HUES48 (cell line): ENCODE measurements around the gene SETDB1.

Source experiments
- H3K27ac ChIP-seq: one replicate; pipeline ENCODE4 v1.7.0; 2013; ENCODE audit warnings: low read depth, low read length, inconsistent platforms
- H3K27me3 ChIP-seq: 2 replicates; pipeline ENCODE4 v1.6.1; 2013; ENCODE audit warnings: mild to moderate bottlenecking, low read length; ENCODE audit not compliant: control insufficient read depth, insufficient read depth
- H3K36me3 ChIP-seq: 2 replicates; pipeline ENCODE4 v1.6.1; 2013; ENCODE audit warnings: low read length; ENCODE audit not compliant: control insufficient read depth, insufficient read depth
- H3K4me1 ChIP-seq: 2 replicates; pipeline ENCODE4 v1.6.1; 2013; ENCODE audit warnings: mild to moderate bottlenecking, low read length; ENCODE audit not compliant: control insufficient read depth, insufficient read depth
- H3K4me3 ChIP-seq: 2 replicates; pipeline ENCODE4 v1.5.1; 2013; ENCODE audit warnings: mild to moderate bottlenecking, low read depth, low read length
- H3K9ac ChIP-seq: 2 replicates; pipeline ENCODE4 v1.6.1; 2013; ENCODE audit warnings: mild to moderate bottlenecking, low read depth, low read length, moderate library complexity
- H3K9me3 ChIP-seq: 2 replicates; pipeline ENCODE4 v1.6.1; 2013; ENCODE audit warnings: low read length; ENCODE audit not compliant: control insufficient read depth, insufficient read depth

SETDB1 gene

DNA sequence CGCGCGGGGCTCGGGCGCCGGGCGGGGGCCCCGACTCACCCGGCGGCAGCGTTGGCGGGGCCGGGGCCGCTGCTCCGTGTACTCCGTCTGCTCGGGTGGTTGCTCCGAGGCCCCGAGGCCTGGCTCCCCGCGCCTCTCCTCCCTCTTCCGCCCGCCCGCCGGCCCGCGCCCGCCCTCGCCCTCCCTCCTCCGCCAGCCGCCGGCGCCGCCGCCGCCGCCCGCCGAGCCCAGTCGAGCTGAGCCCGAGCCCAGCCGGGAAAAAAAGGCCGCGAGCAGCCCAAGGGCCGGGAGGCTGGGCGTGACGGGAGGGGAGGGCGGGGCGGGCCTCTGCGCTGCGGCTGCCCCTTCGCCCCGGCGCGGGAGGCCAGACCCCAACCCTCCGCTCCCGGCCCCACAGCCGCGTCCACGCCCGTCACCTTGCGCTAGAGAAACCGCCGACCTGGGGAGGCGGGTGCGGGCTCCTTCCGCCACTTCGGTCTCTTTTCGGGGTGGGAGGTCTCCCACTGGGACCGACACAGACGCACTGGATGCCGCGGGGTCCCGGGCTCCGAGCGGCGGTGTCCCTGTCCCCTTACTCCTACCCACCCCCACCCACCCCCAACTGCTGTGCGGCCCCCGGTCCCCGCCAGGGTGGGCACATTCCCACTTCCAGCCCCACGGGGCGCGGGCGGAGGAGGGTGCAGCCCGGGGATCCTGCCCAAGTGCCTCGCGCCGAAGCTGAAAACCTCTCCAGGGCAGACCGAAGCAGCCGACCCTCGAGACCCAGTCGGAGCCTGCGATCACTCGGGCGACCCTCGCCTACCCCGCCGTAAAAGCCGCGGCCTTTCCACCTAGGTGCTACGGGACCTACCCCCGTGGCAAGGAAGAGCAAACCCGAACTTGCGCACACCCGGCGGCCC is 48.7 kb downstream of the SETDB1 start, which contains the start of gene CERS2:
Gene CERS2, minus strand, starts transcription at position 256 of the 899 bp plus-strand sequence. CDS start 5,745 bp downstream, outside the sequence.
- H3K27ac ChIP-seq: peak within 1 kb of the TSS; percentile 77
- H3K27me3 ChIP-seq: no peaks in the 10 kb centered on the region
- no peaks in the 10 kb centered on the region for H3K36me3 ChIP-seq
- no peaks in the 10 kb centered on the region for H3K9me3 ChIP-seq
- H3K9ac ChIP-seq: peak within 1 kb of the TSS; percentile 70
- peaks cover 59% of the 10 kb centered on the region for H3K4me1 ChIP-seq
- peak within 1 kb of the TSS; percentile 76 for H3K4me3 ChIP-seq

DNA sequence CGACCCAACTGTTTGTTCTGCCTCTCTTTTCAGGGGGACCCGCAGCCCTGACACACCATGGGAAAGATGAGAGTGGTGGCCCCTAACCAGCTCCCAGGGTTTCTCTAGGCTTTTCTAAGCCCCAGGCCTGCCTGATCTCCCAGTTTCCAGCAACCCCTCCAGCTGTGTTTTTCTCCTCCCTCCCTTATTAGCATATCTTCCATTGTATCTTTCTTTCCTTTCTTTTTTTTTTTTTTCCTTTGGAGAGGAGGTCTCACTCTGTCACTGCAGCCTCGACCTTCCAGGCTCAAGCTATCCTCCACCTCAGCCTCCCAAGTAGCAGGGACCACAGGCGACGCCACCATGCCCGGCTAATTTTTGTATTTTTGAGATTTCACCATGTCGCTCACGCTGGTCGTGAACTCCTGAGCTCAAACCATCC is 50.2 kb downstream of the SETDB1 start:
- H3K9ac ChIP-seq: no peak overlapping the region
- no peaks in the 10 kb centered on the region for H3K9me3 ChIP-seq
- no peaks in the 10 kb centered on the region for H3K36me3 ChIP-seq
- H3K27me3 ChIP-seq: no peaks in the 10 kb centered on the region
- no peak overlapping the region; the same call in 1 of the 2 replicates for H3K4me3 ChIP-seq
- H3K4me1 ChIP-seq: peaks cover 56% of the 10 kb centered on the region
- H3K27ac ChIP-seq: peak overlapping the region; percentile 39

DNA sequence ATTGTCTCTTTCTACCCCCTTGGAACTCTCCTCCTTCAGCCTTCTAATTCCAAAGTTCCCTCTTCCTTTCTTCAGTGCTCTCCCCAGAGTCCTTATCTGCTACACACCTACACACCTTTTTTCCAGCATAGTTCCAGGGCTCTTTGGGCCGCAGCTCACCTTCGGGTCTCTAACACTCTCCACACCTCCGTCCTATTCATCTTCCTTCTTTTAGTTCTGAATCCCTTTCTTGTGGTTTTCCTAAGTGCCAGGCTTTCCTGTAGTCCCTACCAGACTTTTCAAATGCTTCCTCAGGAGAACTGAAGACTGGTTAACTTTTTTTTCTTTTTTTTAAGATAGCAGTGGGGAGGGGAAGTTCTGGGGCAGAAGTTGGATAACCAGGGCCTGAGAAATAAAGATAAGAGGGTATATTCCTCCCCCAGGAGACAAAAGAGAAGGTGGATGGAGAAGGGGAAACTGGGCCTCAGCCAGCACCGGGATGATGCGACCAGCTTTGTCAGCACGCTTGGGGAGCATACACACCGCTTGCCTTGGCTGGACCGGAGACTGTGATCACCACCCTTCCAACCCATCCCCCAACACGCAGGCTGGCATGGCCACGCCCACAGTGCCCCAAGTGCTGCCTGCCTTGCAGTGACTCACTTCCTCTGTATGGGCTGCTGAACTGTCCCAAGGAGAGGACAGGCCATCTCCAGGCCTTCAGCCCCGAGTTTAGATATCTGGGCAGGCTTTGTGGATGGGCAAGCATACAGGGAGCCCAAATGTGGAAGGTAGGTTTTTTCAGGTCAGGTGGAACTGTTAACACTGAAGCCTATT is 50.9 kb downstream of the SETDB1 start:
- H3K36me3 ChIP-seq: no peaks in the 10 kb centered on the region
- no peaks in the 10 kb centered on the region for H3K9me3 ChIP-seq
- H3K9ac ChIP-seq: no peak overlapping the region
- peak overlapping the region; percentile 59 for H3K27ac ChIP-seq
- no peaks in the 10 kb centered on the region for H3K27me3 ChIP-seq
- H3K4me3 ChIP-seq: no peak overlapping the region
- peaks cover 56% of the 10 kb centered on the region for H3K4me1 ChIP-seq

DNA sequence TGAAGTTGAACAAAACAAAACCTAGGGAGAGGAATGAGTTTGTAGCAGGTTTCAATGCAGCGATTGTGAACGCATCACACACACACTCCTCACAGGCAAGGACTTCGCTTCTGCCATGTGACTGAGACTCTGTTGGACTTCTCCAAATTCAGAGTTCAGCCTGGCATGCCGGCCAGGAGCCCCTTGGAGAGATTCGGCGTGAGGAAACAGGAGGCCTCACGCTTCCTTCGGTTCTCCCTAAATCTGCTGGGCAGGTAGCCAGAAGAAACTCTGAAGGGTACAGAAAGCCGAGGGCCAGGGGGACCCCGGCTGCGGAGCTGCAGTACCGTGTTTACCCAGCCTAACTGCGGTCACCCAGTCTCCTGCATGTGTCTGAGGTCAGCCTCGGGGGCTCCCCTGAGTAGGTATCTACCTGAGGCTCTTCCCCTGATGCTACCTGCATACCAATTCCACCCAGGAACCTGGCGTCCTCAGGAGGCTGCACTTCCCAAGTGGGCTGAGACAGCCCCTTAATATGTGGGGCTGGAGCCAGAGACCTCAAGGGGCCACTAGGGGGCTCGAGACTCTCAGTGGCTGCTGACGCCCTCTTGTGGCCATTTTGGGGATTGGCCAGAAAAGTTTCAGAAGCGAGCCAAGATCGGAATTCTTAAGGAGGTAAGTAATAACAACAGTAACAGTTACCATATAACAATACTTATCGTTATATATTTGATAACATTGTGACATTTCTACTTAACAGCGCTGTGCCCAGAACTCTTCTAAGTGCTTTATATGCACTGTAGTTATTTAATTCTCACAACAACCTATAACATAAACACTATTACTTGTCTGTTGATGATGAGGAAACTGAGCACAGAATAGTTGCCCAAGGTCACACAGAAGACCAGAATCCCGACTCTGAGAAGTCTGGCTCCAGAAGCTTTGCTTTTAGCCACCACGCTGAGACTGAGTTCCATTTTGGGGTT is 53.2 kb downstream of the SETDB1 start:
- Histone ChIP-seq H3K9ac (no peak overlapping the region), H3K27me3 (no peaks in the 10 kb centered on the region), H3K27ac (no peak overlapping the region), H3K4me1 (peaks cover 49% of the 10 kb centered on the region), H3K9me3 (no peaks in the 10 kb centered on the region), H3K36me3 (no peaks in the 10 kb centered on the region), H3K4me3 (no peak overlapping the region)

DNA sequence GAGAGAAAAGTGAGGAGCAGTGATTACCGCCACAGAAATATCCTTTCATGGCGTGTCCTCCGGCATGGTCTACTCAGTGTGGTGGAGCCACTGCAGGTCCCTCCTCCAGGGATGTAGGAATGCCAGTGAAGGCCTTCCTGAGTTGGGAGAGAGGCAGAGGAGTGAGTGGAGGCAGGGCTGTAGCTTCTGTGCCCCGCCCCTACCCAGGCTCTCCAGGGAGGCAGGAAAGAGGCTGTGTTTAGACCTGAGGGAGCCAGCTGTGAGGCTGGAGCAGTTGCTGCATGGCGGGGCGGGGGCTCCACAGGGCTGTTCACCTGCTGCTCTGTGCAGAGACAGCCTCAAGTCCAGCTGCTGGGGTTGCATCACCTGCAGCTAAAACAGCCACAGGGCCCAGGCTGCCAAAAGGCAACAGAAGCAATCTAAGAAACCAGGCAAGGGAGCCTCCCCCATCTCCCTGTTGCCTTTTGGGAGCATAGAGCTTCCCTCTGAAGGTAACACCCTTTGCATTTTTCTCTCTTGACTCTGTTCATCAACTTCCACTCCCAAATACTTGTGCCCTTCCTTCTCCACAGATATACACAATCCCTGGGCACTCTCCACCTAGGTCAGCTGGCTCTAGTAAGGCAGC is 55.1 kb downstream of the SETDB1 start:
- peak overlapping the region; percentile 81 for H3K27ac ChIP-seq

DNA sequence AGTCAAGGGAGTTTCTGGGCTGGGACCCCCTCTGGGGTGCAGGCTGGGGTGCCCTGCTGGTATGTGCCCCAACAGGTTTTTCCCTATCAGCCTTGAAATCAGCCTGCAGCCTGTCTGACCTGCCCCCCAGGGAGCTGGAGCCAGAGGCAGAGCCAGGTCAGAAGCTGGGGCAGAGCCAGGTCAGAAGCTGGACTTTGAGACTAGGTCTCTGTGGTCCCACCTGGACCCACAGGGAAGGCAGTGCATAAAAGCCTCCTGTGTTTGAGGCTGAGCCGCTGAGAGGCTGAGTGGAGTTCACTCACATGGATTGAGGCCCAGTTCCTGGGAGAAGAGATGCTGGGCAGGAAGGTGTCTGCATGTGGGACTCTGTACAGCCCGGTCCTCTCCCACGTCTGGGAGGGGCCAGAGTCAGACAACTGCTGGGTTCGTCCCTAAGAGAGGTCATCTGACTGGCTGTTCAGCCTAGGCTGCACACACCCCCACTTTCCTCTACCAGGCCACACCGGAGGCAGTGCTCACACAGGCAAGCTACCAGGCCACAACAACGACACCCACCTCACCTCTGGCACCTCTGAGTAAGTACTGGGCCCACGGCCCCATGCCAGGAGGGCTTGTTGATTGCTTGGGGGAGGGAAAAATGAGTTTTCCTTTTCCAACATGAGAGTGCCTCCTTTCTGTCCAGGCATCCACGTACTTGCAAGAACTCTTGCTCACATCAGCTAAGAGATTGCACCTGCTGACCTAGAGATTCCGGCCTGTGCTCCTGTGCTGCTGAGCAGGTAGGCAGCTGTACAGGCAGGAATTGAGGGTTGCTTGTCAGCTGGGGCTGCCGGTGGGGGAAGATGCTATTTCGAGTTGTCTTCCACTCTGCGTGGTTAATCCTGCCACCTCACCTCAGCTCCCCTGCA is 55.9 kb downstream of the SETDB1 start, which contains the start of gene ANXA9:
Gene ANXA9, plus strand, starts transcription at position 488 of the 908 bp plus-strand sequence. CDS start 814 bp downstream, outside the sequence.
- Histone ChIP-seq H3K27me3 (no peaks in the 10 kb centered on the region), H3K36me3 (no peaks in the 10 kb centered on the region), H3K9me3 (no peaks in the 10 kb centered on the region), H3K9ac (peak within 1 kb of the TSS; percentile 35), H3K4me1 (peaks cover 36% of the 10 kb centered on the region), H3K27ac (peak within 1 kb of the TSS; percentile 81), H3K4me3 (peak within 1 kb of the TSS; percentile 33)

More for the DNA sequence above, 55.1 kb downstream of the SETDB1 start:
- Histone ChIP-seq H3K36me3 (no peaks in the 10 kb centered on the region), H3K9me3 (no peaks in the 10 kb centered on the region), H3K4me3 (peak overlapping the region; percentile 33; the same call in 1 of the 2 replicates), H3K27me3 (no peaks in the 10 kb centered on the region), H3K9ac (peak overlapping the region; percentile 35), H3K4me1 (peaks cover 44% of the 10 kb centered on the region)

DNA sequence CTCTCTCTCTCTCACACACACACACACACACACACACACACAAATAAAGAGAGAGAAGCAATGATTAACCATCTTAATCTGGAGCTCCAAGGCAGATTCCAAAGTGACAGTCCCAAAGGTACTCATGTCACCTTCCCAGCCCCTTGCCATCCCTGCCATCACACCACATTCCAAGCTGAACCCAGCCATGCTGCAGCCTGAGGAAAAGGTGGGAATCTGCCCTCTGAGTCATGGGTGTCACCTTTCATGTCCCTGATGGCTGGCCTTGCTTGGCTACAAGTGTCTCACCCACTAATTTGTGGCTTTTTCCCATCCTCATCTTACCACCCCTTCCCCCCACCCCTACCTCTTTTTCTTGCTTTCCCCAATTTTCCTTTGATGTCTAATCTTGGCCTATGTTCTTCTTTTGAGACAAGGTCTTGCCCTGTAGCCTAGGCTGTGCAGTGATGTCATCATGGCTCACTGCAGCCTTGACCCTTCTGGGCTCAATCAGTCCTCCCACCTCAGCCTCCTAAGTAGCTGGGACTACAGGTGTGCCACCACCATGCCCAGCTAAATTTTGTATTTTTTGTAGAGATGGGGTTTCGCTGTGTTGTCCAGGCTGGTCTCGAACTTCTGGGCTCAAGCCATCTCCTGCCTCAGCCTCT is 59.1 kb downstream of the SETDB1 start:
- Histone ChIP-seq H3K4me1 (peaks cover 21% of the 10 kb centered on the region), H3K36me3 (no peaks in the 10 kb centered on the region), H3K4me3 (no peak overlapping the region), H3K9ac (no peak overlapping the region), H3K27ac (no peak overlapping the region), H3K9me3 (no peaks in the 10 kb centered on the region), H3K27me3 (no peaks in the 10 kb centered on the region)

DNA sequence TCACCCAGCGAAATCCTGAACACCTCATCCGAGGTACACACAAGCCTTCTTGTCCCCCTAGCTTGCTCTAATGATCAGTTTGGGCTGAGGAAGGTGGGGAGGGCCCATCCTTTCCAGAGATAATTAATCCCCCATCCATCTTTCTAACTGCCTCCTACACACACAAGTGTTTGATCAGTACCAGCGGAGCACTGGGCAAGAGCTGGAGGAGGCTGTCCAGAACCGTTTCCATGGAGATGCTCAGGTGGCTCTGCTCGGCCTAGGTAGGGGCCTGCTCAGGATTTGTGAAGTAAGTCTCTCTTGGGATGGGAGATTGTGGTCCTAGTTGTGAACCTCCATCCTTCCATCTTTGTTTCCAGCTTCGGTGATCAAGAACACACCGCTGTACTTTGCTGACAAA is 61.8 kb downstream of the SETDB1 start:
- Histone ChIP-seq H3K9ac (no peak overlapping the region), H3K4me1 (no peaks in the 10 kb centered on the region), H3K27me3 (no peaks in the 10 kb centered on the region), H3K9me3 (no peaks in the 10 kb centered on the region), H3K27ac (no peak overlapping the region), H3K36me3 (no peaks in the 10 kb centered on the region), H3K4me3 (no peak overlapping the region)

DNA sequence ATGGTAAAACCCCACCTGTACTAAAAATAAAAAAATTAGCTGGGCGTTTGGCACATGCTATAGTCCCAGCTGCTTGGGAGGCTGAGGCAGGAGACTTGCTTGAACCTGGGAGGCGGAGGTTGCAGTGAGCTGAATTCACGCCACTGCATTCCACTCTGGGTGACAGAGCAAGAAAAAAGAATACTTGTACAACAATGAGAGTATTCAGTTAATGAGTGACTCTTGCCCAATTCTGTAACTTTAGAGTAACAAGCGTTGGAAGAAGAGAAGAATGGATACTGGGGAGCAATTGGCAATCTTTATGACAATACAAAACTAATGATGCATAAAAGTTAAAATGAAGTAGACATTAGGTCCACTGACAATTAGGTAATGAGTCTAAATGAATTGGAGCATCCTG is 66.5 kb downstream of the SETDB1 start:
- Histone ChIP-seq H3K4me3 (no peak overlapping the region), H3K4me1 (peaks cover 3% of the 10 kb centered on the region; the same call in 1 of the 2 replicates), H3K9me3 (no peaks in the 10 kb centered on the region), H3K27ac (no peak overlapping the region), H3K36me3 (peaks cover 9% of the 10 kb centered on the region), H3K9ac (no peak overlapping the region), H3K27me3 (no peaks in the 10 kb centered on the region)
